GM10266 (cell line): ENCODE measurements around the gene RHOF.
A peak's percentile ranks its signal among the peaks of the same experiment; 100 is the strongest.

Source experiments
- DNase-seq: peaks from one replicate; pipeline ENCODE4 v3.0.0; 2012; ENCODE audit errors: extremely low spot score
- CTCF ChIP-seq: IDR thresholded peaks from 2 replicates; pipeline ENCODE4 v1.5.1; 2012; ENCODE audit warnings: mild to moderate bottlenecking, low read depth; ENCODE audit not compliant: control insufficient read depth, insufficient read depth; ENCODE audit errors: missing control alignments

Gene RHOF

DNA sequence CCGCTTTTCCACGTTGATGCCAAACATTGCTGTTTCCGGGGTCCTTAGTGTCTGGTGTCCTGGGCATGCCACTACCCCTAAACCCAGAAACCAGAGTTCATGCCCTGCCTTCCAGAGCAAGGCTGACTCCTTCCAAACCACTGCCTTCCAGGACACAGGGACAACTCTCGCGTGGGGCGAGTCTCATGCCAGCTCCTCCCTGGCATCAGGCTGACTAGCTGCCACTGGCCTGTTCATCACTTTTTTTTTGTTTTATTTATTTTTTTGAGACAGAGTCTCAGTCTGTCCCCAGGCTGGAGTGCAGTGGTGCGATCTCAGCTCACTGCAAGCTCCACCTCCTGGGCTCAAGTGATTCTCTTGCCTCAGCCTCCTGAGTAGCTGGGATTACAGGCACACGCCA is 15.1 kb upstream of the RHOF start:
- no peak for TF ChIP-seq CTCF
- DNase-seq, result no peak

DNA sequence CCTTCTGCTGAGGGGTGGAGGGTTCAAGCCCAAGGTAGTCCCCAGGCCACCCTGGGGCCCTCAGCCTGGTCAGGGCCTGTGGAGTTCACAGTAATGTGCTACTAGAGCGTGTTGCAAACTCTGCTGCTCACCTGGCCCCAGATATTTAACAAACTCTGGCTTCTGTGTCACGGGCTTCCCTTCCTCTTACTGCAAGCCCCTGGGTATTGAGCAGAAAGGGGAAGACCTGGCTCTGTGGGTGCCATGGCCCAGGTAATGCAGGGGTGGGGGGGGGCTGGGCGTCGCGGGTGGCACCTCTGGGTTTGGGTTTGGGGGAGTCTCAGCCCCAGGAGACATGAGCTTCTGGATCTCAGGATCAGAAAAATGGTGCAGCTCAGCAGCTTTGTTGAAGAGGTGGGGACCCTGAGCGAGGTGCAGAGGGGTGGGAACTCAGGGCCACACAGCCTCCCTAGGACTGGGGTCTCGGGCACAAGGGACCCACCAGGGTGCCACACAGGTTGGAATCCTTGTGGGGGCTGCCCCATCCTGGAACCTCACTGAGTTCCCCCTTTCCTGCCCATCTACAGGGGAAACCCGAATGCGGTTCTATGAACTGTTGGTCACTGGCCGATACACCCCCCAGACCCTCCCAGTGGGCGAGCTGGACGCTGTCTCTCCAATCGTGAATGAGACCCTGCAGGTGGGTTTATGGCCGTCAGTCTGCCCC is 14.3 kb upstream of the RHOF start:
- TF ChIP-seq CTCF, result no peak
- no peak for DNase-seq

DNA sequence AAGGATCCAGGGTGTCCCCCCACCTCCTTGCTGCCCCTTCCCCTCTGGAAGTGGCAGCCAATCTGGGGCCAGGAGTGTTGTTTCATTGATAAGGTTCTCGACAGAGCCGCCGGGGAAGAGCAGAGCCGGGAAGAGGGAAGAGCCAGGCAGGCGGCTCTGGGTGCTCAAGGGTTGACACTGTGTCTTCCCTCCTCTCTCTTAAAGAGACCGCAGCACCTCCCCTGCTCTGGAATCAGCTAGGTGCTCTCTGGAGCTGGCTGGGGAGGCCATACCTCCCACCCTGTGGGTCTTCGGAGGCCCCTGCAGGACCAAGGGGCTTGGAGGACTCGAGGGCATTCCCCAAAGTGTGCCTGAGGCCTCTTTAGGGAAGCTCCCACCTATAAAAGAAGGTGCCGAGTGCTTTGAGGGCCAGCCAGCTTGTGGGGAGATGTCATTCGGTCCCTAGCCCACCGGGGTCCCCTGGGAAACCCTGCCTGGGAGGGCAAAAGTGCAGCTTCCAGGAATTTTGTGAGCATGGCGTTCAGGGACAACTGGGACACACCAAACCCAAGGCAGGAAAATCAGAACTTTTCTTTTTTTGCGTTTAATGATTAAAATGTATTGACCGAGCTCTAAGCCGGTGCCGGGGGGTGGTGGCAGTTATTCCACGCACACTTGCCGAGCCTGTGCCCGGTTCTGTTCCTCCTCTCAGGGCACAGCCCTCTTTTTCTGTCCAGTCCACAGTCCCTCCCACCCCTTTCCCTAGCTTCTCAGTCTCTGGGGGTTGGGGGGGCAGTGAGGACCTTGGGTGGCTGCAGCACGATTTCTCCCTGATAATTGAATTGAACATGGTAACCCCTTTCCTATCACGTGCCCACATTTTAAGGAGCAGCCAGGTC is 13.3 kb upstream of the RHOF start:
- no peak for TF ChIP-seq CTCF
- no peak for DNase-seq

- no peak for DNase-seq
- no peak for TF ChIP-seq CTCF
Observed at GRCh38 chr12:121806009-121806545, 12.6 kb upstream of the RHOF start.

DNA sequence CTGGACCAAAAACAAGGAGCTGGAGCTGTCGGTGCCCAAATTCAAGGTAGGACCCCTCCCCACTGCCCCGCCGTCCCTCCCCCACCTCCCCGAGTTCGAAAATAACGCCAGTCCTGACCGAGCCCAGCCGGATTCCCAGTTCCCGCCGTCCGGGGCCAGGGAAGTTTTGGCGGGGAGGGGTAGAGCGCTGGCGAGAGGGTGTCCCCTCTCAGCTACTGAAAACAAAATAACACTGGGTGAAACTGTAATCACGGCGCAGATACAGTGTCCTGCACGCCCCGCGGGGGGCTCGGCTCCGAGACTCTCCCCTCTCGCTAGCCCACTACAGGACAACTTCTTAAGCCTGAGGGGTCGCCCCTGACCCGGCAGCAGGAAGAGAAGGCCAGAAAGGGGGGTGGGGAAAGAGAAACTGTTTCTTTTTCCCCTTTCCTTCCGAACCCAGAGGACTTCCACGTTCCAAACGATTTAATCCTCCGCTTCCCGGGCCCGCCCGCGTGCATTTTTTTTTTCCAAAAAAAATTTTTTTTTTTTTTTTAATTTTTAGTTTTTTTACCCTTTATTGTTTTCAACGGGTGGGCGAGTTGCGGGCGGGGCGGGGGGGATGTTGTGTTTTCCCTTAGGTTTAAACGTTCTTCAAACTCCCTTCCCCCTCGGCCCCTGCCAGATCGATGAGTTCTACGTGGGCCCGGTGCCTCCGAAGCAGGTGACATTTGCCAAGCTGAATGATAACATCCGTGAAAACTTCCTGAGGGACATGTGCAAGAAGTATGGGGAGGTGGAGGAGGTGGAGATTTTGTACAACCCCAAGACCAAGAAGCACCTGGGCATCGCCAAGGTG is 11.9 kb upstream of the RHOF start:
- no peak for TF ChIP-seq CTCF
- DNase-seq, result no peak

- no peak for TF ChIP-seq CTCF
- DNase-seq, result peak; percentile 64
Observed at GRCh38 chr12:121804417-121805111, 11.1 kb upstream of the RHOF start.
